ENCODE measurements around the gene TNRC6A. TPM values are rescaled to one million over a fixed set of nuclear protein-coding genes. Genes with fewer than 3 reads are reported as not detected.

The TNRC6A gene
- total and polyA plus RNA-seq, 4 donors: 9.3 to 42.3 (median 22.9) TPM

DNA sequence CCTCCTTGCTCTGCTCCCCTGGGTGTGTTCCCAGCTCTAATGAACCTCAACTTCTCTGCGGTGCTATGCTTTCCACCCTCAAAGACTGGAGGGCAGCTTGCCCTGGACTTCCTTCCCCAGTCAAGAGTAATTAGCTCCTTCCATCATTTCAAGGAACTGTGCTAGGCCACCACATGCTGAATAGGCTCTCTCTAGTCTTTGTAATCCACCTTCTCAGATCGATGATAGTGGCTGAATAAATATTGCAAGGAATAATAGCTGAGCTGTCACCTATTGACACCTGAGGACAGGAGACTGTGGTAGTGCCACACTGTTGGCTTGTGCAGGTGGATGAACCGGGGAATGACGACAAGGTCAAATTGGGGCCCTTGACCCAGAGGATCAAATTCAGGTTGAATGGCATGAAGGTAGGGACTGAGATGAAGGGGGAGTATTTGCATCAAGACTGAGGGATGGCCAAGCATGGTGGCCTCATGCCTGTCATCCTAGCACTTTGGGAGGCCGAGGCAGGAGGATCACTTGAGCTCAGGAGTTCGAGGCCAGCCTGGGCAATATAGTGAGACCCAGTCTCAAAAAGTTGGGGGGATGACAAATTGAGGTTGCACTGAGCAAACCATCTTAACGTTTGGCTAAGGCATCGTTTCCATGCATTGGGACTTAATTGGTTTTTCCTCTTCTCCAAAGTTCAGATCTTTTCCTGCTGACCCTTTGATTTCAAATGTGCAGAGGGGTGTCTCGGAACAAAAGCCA is 97.5 kb downstream of the TNRC6A start:
- TF ChIP-seq FOXA2 (IDR thresholded peaks at IDR 0.05) (no peak), ZBTB33 (IDR thresholded peaks at IDR 0.05) (no peak)
- H3K36me3 ChIP-seq (ENCODE audit: control insufficient read depth in 4 of 4, insufficient read depth in 3 of 4, low read depth in 1 of 4, low read length in 3 of 4): peaks cover 15 to 49% (median 33%) of the 10 kb centered on the region in 4 donors
- H3K9ac ChIP-seq (ENCODE audit: low read depth in 1 of 2, low read length in 2 of 2): no peak overlapping the region
- DNase-seq (ENCODE audit: low spot score): no peak
- H3K4me3 ChIP-seq (ENCODE audit: low read depth in 1 of 3, low read length in 3 of 3): no peak overlapping the region
- H3K27ac ChIP-seq (ENCODE audit: low read depth in 1 of 2, low read length in 2 of 2): no peak overlapping the region
- no peaks in the 10 kb centered on the region for H3K27me3 ChIP-seq (ENCODE audit: control insufficient read depth in 4 of 4, insufficient read depth in 4 of 4, low read length in 3 of 4)
- WGBS: 94% methylated on average over 9 of the region's 9 CpGs
- H3K9me3 ChIP-seq (ENCODE audit: control insufficient read depth in 4 of 4, low read length in 3 of 4): no peaks in the 10 kb centered on the region
- H3K4me1 ChIP-seq (ENCODE audit: control insufficient read depth in 4 of 4, insufficient read depth in 4 of 4, low read length in 3 of 4): no peaks in the 10 kb centered on the region

GRCh38 chr16:24829153-24829552 is 99.7 kb downstream of the TNRC6A start:
- TF ChIP-seq HNF4G (IDR thresholded peaks at IDR 0.05) (no peak), ATF3 (IDR thresholded peaks at IDR 0.05) (no peak), HNF4A (conservative IDR thresholded peaks at IDR 0.05) (no peak), GABPA (IDR thresholded peaks at IDR 0.05 in 1 of 2, conservative IDR thresholded peaks at IDR 0.05 in 1 of 2) (no peak), TAF1 (conservative IDR thresholded peaks at IDR 0.05) (no peak), MAX (IDR thresholded peaks at IDR 0.05) (no peak), RAD21 (IDR thresholded peaks at IDR 0.05) (no peak), RXRA (IDR thresholded peaks at IDR 0.05) (peak in 1 of 2 donors; percentile 8)
- TF ChIP-seq, protein P1, sequence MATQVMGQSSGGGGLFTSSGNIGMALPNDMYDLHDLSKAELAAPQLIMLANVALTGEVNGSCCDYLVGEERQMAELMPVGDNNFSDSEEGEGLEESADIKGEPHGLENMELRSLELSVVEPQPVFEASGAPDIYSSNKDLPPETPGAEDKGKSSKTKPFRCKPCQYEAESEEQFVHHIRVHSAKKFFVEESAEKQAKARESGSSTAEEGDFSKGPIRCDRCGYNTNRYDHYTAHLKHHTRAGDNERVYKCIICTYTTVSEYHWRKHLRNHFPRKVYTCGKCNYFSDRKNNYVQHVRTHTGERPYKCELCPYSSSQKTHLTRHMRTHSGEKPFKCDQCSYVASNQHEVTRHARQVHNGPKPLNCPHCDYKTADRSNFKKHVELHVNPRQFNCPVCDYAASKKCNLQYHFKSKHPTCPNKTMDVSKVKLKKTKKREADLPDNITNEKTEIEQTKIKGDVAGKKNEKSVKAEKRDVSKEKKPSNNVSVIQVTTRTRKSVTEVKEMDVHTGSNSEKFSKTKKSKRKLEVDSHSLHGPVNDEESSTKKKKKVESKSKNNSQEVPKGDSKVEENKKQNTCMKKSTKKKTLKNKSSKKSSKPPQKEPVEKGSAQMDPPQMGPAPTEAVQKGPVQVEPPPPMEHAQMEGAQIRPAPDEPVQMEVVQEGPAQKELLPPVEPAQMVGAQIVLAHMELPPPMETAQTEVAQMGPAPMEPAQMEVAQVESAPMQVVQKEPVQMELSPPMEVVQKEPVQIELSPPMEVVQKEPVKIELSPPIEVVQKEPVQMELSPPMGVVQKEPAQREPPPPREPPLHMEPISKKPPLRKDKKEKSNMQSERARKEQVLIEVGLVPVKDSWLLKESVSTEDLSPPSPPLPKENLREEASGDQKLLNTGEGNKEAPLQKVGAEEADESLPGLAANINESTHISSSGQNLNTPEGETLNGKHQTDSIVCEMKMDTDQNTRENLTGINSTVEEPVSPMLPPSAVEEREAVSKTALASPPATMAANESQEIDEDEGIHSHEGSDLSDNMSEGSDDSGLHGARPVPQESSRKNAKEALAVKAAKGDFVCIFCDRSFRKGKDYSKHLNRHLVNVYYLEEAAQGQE (IDR thresholded peaks at IDR 0.05): no peak
- Histone ChIP-seq H3K4me3 (ENCODE audit: low read depth in 1 of 3, low read length in 3 of 3) (no peak overlapping the region), H3K4me1 (ENCODE audit: control insufficient read depth in 4 of 4, insufficient read depth in 4 of 4, low read length in 3 of 4) (no peaks in the 10 kb centered on the region), H3K27ac (ENCODE audit: low read depth in 1 of 2, low read length in 2 of 2) (no peak overlapping the region), H3K9me3 (ENCODE audit: control insufficient read depth in 4 of 4, low read length in 3 of 4) (no peaks in the 10 kb centered on the region), H3K9ac (ENCODE audit: low read depth in 1 of 2, low read length in 2 of 2) (no peak overlapping the region), H3K27me3 (ENCODE audit: control insufficient read depth in 4 of 4, insufficient read depth in 4 of 4, low read length in 3 of 4) (no peaks in the 10 kb centered on the region), H3K36me3 (ENCODE audit: control insufficient read depth in 4 of 4, insufficient read depth in 3 of 4, low read depth in 1 of 4, low read length in 3 of 4) (peaks cover 4 to 31% (median 15%) of the 10 kb centered on the region in 4 donors)
- no peak for DNase-seq (ENCODE audit: low spot score)
- WGBS: 39% methylated on average over 5 of the region's 5 CpGs

Data from liver (tissue), 9 donors.